ENCODE measurements around the gene DPP6.

GRCh38 chr7:154873500-154874121 lies 821.4 kb downstream of the DPP6 start:
- TF ChIP-seq CTCF (IDR thresholded peaks at IDR 0.05) (no peak), EP300 (IDR thresholded peaks at IDR 0.05) (no peak)

All from ovary (tissue), 3 donors.